Osteoblast (primary cell): Measurements from ENCODE around the gene SMARCA2. TPM values are rescaled to one million over a fixed set of nuclear protein-coding genes. Genes with fewer than 3 reads are reported as not detected.

Experiments used
- DNase-seq: peaks from one replicate; pipeline ENCODE4 v3.0.0; 2011; ENCODE audit warnings: low spot score, mixed read lengths; ENCODE audit not compliant: insufficient read length; ENCODE audit errors: missing footprints
- H2AFZ ChIP-seq: 2 replicates; pipeline ENCODE4 v1.6.0; 2011; ENCODE audit warnings: mild to moderate bottlenecking, low read length
- H3K27ac ChIP-seq: 2 replicates; pipeline ENCODE4 v1.5.1; 2011; ENCODE audit warnings: mild to moderate bottlenecking, low read depth, low read length, moderate library complexity
- H3K27me3 ChIP-seq: 2 replicates; pipeline ENCODE4 v1.6.0; 2012; ENCODE audit warnings: mild to moderate bottlenecking, control low read depth, inconsistent platforms, low read length, moderate library complexity; ENCODE audit not compliant: insufficient read depth
- H3K36me3 ChIP-seq: 2 replicates; pipeline ENCODE4 v1.5.1; 2011; ENCODE audit warnings: mild to moderate bottlenecking, low read length, control low read depth, moderate library complexity; ENCODE audit not compliant: insufficient read depth
- H3K4me1 ChIP-seq: 2 replicates; pipeline ENCODE4 v1.5.1; 2011; ENCODE audit warnings: mild to moderate bottlenecking, low read length, control low read depth, moderate library complexity; ENCODE audit not compliant: insufficient read depth
- H3K4me2 ChIP-seq: 2 replicates; pipeline ENCODE4 v1.6.0; 2011; ENCODE audit warnings: mild to moderate bottlenecking, low read length; ENCODE audit not compliant: insufficient read depth
- H3K4me3 ChIP-seq: fragments of 200-600 bp; sonication (generic); 3 replicates; pipeline ENCODE4 v1.5.1; 2012; ENCODE audit warnings: mild to moderate bottlenecking, low read length, inconsistent platforms; ENCODE audit not compliant: insufficient read depth
- H3K79me2 ChIP-seq: 2 replicates; pipeline ENCODE4 v1.6.0; 2012; ENCODE audit warnings: mild to moderate bottlenecking, low read length, control low read depth, inconsistent platforms; ENCODE audit not compliant: insufficient read depth
- H3K9me3 ChIP-seq: 2 replicates; pipeline ENCODE4 v1.5.1; 2011; ENCODE audit warnings: low read depth, low read length, control low read depth
- H4K20me1 ChIP-seq: 2 replicates; pipeline ENCODE4 v1.6.0; 2012; ENCODE audit warnings: mild to moderate bottlenecking, low read length, control low read depth; ENCODE audit not compliant: insufficient read depth
- total RNA-seq: library from RNA; depleted of rRNA; stranded (reverse); fragments of >200 nt; gene quantifications from 2 replicates; pipeline ENCODE4 v1.2.3, GENCODE V29; 2012
- TF ChIP-seq, protein P1 (sequence below): IDR thresholded peaks from 2 replicates; pipeline ENCODE4 v1.5.1; 2011; ENCODE audit warnings: mild to moderate bottlenecking, low read depth, low read length, moderate library complexity; ENCODE audit errors: extremely low read depth

The SMARCA2 gene
- total RNA-seq, 1 donor, result 101 TPM

DNA sequence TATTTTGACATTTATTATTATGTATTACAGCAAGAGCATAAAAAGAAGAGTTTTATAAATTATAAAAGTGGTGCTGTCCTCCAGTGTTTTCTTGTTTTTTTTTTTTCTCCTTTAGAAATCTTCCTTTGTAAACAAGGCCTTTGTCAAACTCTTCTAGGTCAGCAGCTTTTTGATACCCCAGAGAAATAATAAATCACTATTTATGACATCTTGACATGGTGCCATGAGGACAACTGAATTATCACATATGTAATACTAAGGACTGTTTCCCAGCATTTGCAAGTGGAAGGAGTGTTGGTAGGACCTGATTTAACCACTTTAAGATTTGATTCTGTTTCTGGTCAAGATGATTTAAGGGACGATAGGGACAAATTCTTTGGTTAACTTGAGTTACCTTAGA is 4.6 kb downstream of the SMARCA2 start:
- Histone ChIP-seq H3K4me3 (no peak overlapping the region), H3K27me3 (no peaks in the 10 kb centered on the region), H3K79me2 (peaks cover 70% of the 10 kb centered on the region), H3K4me2 (no peak overlapping the region), H3K36me3 (no peaks in the 10 kb centered on the region), H3K9me3 (no peaks in the 10 kb centered on the region), H3K27ac (no peak overlapping the region), H2AFZ (no peak overlapping the region), H3K4me1 (peaks cover 13% of the 10 kb centered on the region), H4K20me1 (peaks cover 28% of the 10 kb centered on the region)
- DNase-seq, result no peak
- TF ChIP-seq, protein P1, sequence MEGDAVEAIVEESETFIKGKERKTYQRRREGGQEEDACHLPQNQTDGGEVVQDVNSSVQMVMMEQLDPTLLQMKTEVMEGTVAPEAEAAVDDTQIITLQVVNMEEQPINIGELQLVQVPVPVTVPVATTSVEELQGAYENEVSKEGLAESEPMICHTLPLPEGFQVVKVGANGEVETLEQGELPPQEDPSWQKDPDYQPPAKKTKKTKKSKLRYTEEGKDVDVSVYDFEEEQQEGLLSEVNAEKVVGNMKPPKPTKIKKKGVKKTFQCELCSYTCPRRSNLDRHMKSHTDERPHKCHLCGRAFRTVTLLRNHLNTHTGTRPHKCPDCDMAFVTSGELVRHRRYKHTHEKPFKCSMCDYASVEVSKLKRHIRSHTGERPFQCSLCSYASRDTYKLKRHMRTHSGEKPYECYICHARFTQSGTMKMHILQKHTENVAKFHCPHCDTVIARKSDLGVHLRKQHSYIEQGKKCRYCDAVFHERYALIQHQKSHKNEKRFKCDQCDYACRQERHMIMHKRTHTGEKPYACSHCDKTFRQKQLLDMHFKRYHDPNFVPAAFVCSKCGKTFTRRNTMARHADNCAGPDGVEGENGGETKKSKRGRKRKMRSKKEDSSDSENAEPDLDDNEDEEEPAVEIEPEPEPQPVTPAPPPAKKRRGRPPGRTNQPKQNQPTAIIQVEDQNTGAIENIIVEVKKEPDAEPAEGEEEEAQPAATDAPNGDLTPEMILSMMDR, result no peak

DNA sequence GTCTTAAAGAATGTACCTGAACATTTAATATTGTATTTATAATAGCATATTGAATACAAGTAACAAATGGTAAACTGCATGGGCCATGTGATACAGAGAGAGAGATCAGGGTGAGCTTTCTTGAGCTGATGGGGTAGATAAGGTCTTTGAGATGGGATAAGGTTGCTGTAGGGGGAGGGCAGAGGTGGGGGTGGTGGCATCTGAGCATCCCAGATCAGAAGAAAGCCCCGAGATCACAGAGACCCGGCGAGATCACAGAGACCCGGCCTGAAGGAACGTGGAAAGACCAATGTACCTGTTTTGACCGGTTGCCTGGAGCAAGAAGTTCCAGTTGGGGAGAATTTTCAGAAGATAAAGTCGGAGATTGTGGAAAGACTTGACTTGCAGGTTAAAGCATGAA is 6.6 kb downstream of the SMARCA2 start:
- Histone ChIP-seq H3K27ac (no peak overlapping the region), H3K36me3 (no peaks in the 10 kb centered on the region), H2AFZ (no peak overlapping the region), H3K4me1 (peaks cover 16% of the 10 kb centered on the region), H4K20me1 (peaks cover 35% of the 10 kb centered on the region), H3K9me3 (no peaks in the 10 kb centered on the region), H3K4me3 (no peak overlapping the region), H3K79me2 (peaks cover 90% of the 10 kb centered on the region), H3K4me2 (no peak overlapping the region), H3K27me3 (no peaks in the 10 kb centered on the region)
- TF ChIP-seq, protein P1, result no peak
- no peak for DNase-seq

DNA sequence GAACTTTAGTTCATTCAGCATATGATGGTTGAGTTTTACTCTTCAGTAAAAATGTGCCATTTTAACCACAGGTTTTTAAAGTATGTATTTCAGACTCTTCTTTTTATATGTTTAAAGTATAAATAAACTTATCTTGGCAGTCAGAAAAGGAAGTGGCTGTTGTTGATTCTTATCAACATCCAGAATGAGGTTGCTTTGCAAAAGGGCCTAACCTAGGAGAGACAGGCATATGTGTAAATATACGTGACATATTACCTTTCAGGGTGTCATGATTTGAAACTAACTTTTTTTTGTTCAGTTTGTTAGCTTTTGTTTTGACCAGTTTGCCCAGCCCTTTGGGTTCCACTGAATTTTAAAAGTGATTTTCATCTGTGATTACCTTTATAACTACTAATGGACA is 7.4 kb downstream of the SMARCA2 start:
- TF ChIP-seq, protein P1, result no peak
- DNase-seq, result no peak
- no peaks in the 10 kb centered on the region for H3K9me3 ChIP-seq
- peaks cover 35% of the 10 kb centered on the region for H4K20me1 ChIP-seq
- no peak overlapping the region for H3K4me3 ChIP-seq
- H3K79me2 ChIP-seq, result peaks cover 98% of the 10 kb centered on the region
- no peaks in the 10 kb centered on the region for H3K36me3 ChIP-seq
- H3K4me1 ChIP-seq, result peaks cover 16% of the 10 kb centered on the region
- H3K4me2 ChIP-seq, result no peak overlapping the region
- H3K27ac ChIP-seq, result no peak overlapping the region
- H3K27me3 ChIP-seq, result no peaks in the 10 kb centered on the region
- no peak overlapping the region for H2AFZ ChIP-seq

DNA sequence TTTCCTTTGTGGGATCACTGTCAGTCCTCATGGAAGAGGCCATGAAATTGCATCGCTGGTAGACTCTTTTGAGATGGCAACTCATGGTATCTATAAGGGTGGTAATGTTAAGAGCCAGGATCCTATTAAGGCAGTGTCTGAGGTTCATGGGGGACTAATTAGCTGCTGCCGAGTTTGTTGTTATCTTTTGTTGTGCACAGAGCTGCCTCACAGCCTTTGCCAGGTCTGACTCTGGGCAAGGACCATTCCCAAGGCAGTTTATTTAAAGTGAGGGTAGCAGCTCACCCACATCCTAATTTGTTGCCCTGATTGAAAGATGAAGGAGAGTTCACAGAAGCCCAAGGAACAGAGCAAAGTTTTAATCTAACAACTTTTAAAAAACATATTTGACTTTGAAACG is 7.9 kb downstream of the SMARCA2 start:
- Histone ChIP-seq H4K20me1 (peaks cover 34% of the 10 kb centered on the region), H3K4me3 (no peak overlapping the region), H3K4me2 (no peak overlapping the region), H3K36me3 (no peaks in the 10 kb centered on the region), H3K27ac (no peak overlapping the region), H3K4me1 (peaks cover 15% of the 10 kb centered on the region), H2AFZ (no peak overlapping the region), H3K9me3 (no peaks in the 10 kb centered on the region), H3K27me3 (no peaks in the 10 kb centered on the region), H3K79me2 (peaks cover 99% of the 10 kb centered on the region)
- DNase-seq, result no peak
- TF ChIP-seq, protein P1, result no peak
